Measurements from ENCODE around the gene SPRYD3. TPM values are rescaled to one million over a fixed set of nuclear protein-coding genes. Genes with fewer than 3 reads are reported as not detected.

Gene SPRYD3
- total RNA-seq, 1 experiment from 2014 or later: 48.2 TPM

DNA sequence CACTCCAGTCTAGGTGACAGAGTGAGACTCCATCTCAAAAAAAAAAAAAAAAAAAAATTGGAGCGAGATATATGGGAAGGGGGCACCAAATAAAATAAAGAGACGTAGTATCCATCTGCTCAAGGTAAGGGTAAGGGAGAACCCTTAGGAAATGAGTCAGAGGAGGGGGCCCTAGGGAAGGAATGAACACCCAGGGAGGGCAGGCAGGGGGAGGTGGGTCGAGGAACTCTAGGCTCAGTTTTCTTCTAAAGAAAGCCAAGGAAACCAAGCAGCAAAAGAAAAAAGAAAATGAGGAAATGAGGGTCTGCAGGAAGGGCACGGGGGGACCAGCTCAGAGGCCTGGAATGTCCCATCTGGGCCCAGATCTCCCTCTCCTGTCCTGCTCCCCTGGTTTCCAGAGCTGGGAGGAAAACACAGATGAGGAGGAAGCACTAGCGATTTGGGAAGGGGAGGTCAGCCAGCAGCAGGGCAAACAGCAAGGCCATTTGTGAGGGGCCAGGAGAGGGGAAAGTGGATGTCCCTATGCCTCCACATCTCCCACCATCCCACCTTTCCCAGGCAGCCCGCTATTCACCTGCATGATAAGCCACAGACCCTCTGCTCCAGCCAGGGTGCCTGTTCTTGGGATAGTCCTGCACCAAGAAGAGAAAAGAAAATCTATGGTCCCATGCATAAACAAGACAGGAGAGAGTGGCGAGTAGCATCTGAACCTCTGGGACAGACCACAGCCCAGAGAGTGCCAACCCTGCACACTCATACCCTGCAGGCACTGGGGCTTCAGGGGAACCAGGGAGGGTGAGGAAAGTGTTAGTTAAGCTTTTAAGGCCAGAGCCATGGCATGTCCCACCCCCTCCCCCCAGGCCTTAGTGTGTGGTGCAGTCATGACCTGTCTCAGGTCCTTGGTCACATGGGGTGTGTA is 11.9 kb downstream of the SPRYD3 start:
- in situ Hi-C loops (cut with HindIII; ENCODE audit: low pct_unique_long_range_greater_than_20kb, low sequenced_read_pairs): no loop called here
- no peak for DNase-seq (ENCODE audit: low read depth)

DNA sequence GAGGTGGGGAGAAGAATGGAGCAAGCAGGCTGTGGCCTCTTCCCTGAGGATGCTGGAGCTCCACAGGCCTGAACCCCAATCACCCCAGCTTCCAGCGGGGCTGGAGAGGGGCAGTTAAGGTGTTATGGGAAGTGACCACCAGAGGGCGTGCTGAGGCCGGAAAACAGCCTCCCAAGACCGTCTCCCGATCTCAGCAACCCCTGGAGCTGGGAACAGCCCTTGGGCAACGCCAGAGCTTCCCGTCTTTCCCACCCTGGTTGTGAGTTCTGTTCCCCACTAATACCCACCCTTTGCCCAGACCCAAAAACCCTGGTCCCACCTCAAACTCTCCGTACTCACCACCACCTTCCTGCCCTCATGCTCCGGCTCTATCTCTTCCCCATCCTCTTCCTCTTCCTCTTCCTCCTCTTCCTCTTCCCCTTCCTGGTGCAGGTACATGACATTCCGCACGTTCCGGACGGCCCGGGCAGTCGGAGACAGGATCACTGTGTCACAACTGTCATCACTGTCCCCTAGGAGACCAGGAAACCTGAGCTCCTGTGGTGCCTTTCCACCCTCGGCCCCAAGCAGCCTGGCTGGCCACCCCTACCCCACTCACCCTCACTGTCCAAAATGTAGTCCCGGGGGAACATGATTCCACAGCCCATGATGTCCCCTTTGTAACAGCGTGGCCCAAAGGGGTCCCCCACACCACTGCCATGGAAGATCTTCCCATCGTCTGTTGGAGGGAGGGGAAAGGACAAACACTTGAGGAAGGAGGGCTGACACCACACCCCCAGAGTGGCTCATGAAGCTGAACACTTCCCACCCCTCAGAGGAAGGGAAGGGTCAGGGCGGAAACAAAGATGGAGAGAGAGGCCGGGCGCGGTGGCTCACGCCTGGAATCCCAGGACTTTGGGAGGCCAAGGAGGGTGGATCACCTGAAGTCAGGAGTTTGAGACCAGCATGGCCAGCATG is 12.9 kb downstream of the SPRYD3 start:
- in situ Hi-C loops (cut with HindIII; ENCODE audit: low pct_unique_long_range_greater_than_20kb, low sequenced_read_pairs): no loop called here
- peak; percentile 68 for DNase-seq (ENCODE audit: low read depth)

- in situ Hi-C loops (cut with HindIII; ENCODE audit: low pct_unique_long_range_greater_than_20kb, low sequenced_read_pairs): no loop called here
- no peak for DNase-seq (ENCODE audit: low read depth)
Measured at GRCh38 chr12:53065470-53065869, 13.7 kb downstream of the SPRYD3 start.

- in situ Hi-C loops (cut with HindIII; ENCODE audit: low pct_unique_long_range_greater_than_20kb, low sequenced_read_pairs): no loop called here
- no peak for DNase-seq (ENCODE audit: low read depth)
Measured at GRCh38 chr12:53064613-53065436, 14.4 kb downstream of the SPRYD3 start.

DNA sequence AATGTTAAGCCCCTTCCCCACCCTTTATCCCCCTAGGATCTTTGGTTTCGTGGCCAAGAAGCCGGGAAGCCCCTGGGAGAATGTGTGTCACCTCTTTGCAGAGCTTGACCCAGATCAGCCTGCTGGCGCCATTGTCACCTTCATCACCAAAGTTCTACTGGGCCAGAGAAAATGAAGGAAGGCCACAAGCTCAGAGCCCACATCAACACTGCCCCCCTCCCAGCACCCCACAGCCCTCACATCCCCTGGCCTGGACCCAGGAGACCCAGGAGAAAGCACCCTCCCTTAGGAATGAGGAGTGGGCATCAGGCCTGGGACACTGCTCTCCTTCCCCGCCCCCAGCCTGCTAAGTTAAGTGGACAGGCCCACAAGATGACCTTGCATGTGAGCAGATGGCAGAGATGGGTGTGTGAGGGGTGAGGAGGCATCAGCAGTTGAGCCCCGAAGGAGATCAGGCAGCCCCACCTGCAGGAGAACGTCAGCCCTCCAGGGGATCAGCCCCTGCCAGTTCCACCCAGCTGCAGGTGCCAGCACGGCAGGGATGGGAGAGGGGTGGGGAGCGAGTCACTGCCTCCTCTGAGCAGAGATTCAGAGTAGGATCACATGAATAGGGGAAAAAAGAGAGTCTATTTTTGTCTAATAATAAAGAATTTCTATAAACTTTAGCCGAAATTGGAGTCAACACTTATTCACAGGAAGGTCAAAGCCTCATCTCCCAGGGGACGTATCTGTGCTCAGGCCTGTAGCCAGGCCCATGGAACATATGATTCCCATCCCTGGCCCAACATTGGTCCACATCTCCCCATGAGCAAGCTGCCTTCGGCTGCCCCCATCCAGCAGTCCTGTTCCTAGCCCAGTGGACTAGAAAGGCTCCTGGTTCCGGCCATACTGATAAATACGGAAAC is 15.2 kb downstream of the SPRYD3 start:
- in situ Hi-C loops (cut with HindIII; ENCODE audit: low pct_unique_long_range_greater_than_20kb, low sequenced_read_pairs): no loop called here
- DNase-seq (ENCODE audit: low read depth): no peak

- DNase-seq (ENCODE audit: low read depth): no peak
- in situ Hi-C loops (cut with HindIII; ENCODE audit: low pct_unique_long_range_greater_than_20kb, low sequenced_read_pairs): no loop called here
Measured at GRCh38 chr12:53062977-53063707, 16.0 kb downstream of the SPRYD3 start.

DNA sequence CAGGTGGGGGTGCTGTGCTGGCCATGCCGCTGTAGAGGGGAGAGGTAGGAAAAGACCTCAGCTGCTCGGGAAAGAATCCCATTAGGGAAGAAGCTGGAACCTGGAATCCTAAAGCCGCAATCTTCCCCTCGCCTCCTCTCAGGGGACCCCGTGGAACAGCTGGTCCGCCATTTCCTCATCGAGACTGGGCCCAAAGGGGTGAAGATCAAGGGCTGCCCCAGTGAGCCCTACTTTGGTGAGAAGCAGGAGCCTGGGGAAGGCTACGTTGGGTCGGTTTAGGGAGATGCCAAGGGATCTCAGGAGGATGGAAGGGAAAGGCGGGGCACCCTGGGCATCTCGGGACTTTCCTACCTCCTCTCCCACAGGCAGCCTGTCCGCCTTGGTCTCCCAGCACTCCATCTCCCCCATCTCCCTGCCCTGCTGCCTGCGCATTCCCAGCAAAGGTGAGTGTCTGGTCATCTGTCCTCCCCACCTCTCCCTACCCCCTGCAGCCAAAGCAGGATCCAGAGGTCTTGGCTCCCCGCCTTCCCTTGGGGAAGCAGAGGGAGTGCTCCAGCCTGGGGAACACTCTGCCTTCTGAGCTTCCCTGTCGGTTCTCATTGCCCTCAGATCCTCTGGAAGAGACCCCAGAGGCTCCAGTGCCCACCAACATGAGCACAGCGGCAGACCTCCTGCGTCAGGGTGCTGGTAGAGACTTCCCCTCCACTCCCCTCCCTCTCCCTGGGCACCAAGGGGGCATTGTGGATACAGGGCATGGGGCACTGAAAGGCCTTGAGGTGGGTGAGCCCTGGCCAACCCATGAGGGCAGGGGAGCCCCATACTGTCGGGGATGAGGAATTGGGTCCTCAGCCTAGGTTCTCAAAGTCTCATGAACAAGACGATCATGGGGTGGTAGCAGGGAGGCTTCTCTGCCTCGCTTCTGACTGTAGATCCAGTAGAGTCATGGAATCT is 16.9 kb downstream of the SPRYD3 start:
- in situ Hi-C loops (cut with HindIII; ENCODE audit: low pct_unique_long_range_greater_than_20kb, low sequenced_read_pairs): no loop called here
- no peak for DNase-seq (ENCODE audit: low read depth)

DNA sequence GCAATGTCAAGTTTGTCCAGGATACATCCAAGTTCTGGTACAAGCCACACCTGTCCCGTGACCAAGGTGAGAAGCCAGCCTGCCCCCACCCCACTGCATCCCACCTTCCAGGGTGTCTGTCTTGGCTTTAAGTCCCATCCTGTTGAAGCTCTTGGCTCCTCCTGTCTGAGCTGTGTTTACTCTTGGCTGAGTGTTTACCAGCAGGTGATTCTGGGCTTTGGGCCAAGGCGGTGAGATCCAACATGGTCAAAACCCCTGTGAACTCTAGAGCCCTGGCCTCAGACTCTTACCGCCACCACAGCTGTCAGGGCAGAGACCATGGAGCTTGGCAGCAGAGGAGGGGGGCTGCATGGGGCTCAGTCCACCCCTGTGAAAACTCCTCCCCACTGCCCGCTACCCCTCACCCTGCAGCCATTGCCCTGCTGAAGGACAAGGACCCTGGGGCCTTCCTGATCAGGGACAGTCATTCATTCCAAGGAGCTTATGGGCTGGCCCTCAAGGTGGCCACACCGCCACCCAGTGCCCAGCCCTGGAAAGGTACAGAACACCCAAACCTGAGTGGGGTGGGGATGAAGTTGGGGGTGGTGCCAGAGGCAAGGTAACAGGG is 17.7 kb downstream of the SPRYD3 start:
- peak; percentile 54 for DNase-seq (ENCODE audit: low read depth)
- in situ Hi-C loops (cut with HindIII; ENCODE audit: low pct_unique_long_range_greater_than_20kb, low sequenced_read_pairs): no loop called here

DNA sequence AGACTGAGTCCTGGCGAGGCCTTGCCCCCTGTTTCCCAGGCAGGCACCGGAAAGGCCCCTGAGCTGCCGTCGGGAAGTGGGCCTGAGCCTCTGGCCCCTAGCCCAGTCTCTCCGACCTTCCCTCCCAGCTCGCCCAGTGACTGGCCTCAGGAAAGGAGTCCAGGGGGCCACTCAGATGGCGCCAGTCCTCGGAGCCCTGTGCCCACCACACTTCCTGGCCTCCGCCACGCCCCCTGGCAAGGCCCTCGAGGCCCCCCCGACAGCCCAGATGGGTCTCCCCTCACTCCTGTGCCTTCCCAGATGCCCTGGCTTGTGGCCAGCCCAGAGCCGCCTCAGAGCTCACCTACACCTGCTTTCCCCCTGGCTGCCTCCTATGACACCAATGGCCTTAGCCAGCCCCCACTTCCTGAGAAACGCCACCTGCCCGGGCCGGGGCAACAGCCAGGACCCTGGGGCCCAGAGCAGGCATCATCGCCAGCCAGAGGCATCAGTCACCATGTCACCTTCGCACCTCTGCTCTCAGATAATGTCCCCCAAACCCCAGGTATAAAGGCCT is 18.4 kb downstream of the SPRYD3 start:
- DNase-seq (ENCODE audit: low read depth): no peak
- in situ Hi-C loops (cut with HindIII; ENCODE audit: low pct_unique_long_range_greater_than_20kb, low sequenced_read_pairs): no loop called here

DNA sequence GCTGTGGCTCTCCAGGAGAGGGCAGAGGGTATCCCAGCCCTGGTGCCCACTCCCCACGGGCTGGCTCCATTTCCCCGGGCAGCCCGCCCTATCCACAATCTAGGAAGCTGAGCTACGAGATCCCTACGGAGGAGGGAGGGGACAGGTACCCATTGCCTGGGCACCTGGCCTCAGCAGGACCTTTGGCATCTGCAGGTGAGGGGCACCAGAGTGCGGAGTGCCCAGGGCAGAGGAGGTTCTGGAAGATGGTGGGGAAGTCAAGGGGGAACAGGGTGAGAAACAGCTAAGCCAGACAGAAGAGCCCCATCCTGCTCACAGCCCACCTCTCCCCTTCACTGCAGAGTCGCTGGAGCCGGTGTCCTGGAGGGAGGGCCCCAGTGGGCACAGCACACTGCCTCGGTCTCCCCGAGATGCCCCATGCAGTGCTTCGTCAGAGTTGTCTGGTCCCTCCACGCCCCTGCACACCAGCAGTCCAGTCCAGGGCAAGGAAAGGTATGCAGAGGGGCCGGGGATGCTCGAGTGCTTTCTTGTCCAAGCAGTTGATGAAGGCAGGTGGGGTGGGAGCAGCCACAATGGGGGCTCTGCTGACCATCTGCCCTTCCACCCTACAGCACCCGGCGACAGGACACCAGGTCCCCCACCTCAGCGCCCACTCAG is 19.0 kb downstream of the SPRYD3 start:
- DNase-seq (ENCODE audit: low read depth): no peak
- in situ Hi-C loops (cut with HindIII; ENCODE audit: low pct_unique_long_range_greater_than_20kb, low sequenced_read_pairs): no loop called here

GRCh38 chr12:53059434-53060063 is 19.6 kb downstream of the SPRYD3 start:
- DNase-seq (ENCODE audit: low read depth): no peak
- in situ Hi-C loops (cut with HindIII; ENCODE audit: low pct_unique_long_range_greater_than_20kb, low sequenced_read_pairs): no loop called here

GRCh38 chr12:53058674-53059433 is 20.3 kb downstream of the SPRYD3 start:
- in situ Hi-C loops (cut with HindIII; ENCODE audit: low pct_unique_long_range_greater_than_20kb, low sequenced_read_pairs): no loop called here
- no peak for DNase-seq (ENCODE audit: low read depth)

DNA sequence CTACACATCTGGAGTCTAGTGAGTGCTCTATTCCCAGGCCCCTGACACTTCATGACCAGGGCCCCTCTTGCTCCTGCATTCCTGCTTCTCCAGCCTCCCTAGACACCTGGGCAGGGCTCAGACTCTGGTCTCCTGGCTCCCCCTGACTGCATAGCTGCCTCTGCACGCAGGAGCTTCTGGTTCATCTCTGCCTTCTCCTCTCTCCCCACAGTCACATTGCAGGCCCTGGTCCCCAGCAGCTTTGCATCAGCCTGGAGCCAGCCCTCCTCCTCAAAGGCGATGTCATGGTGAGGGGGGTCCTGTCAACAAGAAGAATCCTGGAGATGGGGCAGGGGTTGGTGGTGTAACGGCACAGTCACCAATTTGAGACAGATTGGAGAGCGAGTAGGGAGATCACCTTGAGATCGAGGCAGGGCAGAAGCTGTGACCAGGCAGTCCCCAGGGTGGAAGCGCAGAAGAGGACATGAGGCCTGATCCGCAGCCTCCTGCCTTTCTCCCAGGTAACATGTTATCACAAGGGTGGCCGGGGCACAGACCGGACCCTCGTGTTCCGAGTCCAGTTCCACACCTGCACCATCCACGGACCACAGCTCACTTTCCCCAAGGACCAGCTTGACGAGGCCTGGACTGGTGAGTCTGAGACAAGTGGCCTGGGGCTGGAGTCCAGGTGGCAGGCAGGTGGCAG is 21.2 kb downstream of the SPRYD3 start:
- in situ Hi-C loops (cut with HindIII; ENCODE audit: low pct_unique_long_range_greater_than_20kb, low sequenced_read_pairs): no loop called here

More for the DNA sequence above, 21.2 kb downstream of the SPRYD3 start:
- no peak for DNase-seq (ENCODE audit: low read depth)

All from Caki2 (cell line).